HG03045 (cell line): ENCODE measurements around the gene FSD1L.
"Not testable (repeated sequence)": the region's sequence is repeated elsewhere in the genome, so short reads cannot be mapped to it uniquely, and the experiment has no call there.

ENCODE experiments used
- ATAC-seq: cut with Tn5 transposase; IDR thresholded peaks from one replicate; pipeline ENCODE4 v1.9.1; 2021; ENCODE audit warnings: mild to moderate bottlenecking, moderate library complexity; ENCODE audit not compliant: unreplicated experiment

FSD1L gene

DNA sequence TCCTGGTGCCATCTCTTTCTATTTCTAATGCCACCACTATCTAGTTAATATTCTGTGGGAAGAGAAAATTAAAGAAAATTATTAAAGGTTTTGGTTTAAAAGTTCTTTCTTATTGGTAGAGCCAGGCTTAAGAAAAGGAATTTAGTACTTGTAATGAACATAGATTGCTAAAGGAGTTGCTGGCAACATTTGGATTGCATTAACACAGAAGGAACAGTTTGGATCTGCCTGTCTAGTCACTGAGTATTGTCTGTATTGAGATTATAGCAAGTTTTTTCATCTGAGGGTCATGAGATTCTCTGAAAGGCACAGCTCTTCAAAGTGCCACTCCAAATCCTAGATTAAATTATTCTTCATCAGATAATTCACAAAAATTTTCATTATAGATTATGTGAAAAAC, 32.0 kb downstream of the FSD1L start:
- ATAC-seq, result no peak

DNA sequence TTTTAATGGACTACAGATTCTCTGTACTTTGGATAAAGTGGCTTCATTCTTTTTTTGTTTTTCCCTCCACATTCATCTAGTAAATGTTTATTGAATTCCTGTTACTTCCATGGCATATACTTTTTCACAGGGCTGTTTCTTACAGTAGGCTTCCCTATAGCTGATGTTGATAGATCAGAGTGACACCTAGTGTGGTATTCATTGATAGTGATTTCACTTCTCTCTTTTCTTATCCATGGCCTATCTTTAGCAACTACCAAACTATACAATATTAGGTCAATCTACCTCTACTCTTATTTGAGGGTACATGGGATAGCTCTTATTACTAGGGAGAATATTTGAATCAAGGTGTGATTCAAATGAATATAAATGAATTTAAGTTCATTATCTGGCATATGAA, 35.8 kb downstream of the FSD1L start:
- no peak for ATAC-seq

DNA sequence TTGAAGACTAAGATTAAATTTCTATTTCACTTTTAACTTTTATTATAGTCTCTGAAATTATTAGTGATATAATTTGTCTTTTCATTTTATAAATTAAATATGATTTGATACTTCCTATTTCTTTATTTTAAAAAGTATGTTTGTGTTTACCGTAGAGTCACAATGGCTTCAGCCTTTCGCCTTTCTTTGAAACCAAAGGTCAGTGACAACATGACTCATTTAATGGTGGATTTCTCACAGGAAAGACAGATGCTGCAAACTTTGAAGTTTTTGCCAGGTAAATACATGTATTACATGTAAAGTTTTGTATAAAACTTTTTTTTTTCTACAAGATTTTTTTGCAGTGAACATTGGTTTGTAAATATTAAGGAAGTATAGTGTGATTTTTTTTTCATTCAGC, 36.4 kb downstream of the FSD1L start:
- ATAC-seq, result no peak

DNA sequence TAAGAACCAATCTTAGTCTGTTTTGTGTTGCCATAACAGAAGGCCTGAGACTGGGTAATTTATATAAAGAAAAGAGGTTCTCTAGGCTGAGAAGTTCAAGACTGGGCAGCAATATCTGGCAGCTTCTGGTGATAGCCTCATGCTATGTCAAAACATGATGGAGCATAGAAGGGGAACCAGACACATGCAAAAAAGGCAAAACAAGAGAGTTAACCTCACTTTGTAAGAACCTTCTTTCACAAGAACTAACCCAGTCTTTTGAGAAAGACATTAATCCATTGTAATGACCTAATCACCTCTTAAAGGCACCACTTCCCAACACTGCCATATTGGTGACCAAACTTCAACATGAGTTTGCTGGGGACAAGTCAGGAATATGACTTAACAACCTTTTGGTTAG, 37.3 kb downstream of the FSD1L start:
- ATAC-seq, result no peak

DNA sequence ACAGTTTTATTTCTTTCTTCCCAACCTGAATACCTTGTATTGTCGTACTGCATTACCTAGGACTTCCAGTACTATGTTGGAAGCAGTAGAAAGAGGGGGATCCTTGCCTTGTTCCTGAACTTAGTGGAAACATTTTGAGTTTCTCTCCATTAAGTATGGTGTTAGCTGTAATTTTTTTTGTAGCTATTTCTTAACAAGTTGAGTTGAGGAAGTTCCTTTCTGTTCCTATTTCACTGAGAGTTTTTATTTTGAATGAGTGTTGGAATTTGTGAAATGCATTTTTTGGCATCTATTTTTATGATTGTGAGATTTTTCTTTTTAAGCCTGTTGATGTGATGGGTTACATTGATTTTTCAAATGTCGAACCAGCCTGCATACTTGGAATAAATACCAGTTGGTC, 49.0 kb downstream of the FSD1L start:
- no peak for ATAC-seq

DNA sequence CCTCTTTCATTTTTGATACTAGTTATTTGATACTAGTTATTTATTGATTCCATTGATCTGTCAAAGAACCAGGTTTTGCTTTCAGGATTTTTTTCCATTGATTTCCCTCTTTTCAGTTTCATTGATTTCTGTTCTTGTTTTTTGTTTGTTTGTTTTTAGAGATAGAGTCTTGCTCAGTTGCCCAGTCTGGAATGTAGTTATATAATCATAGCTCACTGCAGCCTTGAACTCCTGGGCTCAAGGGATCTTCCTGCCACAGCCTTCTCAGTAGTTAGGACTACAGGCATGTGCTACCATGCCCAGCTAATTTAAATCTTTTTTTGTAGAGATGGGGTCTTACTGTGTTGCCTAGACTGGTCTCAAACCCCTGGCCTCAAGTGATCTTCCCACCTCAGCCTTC, 49.9 kb downstream of the FSD1L start:
- ATAC-seq, result no peak

DNA sequence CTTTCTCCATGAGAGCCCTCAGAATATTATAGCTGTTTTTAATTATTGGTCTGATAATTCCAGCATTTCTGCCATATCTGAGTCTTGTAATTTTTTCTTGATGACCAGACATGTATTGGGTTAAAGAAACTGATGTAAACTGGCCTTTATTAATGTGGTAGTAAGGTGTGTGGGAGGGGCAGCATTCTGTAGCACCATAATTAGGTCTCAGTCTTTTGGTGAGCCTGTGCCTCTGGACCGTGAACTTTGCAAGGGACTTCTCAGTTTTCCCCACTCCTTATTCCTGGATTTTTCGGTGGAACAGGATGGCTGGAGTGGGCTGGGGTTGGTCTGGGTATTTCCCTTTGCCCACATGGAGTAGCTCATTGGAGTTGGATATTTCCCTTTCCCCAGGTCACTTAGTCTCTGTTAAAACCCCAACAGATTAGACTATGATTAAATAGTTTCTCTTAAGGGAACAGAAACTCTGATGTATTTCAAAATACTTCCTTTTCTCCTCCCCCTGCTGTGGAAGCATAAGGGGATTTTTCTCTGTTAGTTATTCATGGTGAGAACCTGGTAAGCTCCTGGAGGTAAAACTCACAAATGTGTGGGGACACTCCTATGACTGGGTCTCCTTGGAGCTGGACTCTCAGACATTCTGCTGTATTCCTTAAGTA, 52.4 kb downstream of the FSD1L start:
- ATAC-seq, result peak; percentile 86

DNA sequence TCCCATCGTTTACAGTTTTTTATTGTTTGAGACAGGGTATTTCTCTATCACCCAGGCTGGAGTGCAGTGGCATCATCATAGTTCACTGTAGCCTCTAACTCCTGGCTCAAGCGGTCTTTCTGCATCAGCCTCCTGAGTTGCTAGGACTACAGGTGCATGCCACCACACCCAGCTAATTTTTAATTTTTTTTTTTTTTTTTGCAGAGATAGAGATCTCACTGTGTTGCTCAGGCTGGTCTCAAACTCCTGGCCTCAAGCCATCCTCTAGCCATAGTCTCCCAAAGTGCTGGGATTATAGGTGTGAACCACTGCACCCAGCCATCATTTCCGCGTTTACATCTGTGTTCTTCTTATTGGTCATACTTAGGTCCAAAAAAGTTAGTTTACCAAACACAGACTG, 53.6 kb downstream of the FSD1L start:
- ATAC-seq, result no peak

DNA sequence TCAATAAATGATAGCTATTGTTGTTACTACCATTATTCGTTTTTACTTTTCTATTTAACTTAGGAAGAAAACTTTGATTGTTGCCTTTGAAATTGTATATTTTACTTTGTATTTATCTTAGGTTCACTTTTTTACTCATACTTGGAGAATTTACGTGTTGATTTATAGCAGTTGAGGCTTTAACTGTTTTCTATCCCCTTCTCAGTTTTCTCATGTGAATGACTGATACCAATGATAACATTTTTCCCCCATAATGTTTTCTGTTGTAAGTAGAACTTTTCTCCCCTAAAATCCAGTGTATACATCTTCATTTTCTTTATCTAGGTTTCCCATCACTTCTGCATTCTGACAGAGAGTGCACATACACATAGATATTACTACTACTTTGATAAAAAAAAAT, 54.4 kb downstream of the FSD1L start:
- ATAC-seq, result no peak

DNA sequence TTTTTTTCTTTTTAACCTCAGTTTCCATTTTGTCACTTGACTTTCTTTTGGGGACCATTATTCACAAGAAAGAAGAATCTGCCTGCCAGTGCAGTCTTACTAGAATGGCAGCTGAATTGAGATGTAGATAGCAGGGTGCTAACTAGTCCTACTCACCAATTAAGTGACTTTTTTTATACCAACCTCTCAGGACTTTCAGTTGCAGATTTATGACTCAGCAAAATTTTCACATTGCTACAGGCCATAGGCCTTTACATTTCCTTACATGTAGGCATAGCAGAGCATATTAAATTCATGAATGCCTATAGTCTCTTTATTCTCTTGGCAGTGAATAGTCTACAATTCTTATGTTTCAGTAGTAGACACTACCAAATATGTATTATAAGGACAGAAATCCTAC, 56.0 kb downstream of the FSD1L start:
- ATAC-seq, result no peak

DNA sequence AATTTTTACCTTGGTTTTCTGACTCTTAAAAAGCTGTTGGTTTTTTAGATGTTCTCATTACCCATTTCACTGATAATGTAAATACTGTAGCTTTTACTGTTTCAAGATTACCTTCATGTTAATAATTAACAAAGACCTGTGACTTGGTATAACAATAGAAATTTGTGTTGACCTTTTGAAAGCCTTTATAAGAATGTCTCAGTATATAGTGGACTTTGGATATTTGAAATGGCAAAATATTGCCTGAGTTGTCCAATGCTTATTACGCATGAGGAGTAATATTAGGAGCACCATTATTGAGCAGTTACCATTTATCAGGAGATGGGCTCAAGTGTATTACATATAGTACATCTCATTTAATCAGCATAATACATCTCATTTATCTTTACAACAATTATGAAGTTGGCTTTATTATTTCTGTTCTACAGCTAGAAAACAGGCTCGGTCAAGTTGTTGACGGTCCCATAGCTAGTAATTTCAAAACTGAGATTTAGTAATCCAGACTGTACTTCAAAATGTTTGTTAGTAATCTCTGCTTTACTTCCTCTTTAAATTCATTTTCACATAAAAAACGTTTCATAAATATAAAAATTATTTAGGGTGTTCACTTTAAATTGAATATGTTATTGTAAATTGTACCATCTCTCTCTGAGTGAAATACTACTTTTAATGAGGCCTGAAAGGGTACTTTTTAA, 59.4 kb downstream of the FSD1L start:
- ATAC-seq, result no peak

DNA sequence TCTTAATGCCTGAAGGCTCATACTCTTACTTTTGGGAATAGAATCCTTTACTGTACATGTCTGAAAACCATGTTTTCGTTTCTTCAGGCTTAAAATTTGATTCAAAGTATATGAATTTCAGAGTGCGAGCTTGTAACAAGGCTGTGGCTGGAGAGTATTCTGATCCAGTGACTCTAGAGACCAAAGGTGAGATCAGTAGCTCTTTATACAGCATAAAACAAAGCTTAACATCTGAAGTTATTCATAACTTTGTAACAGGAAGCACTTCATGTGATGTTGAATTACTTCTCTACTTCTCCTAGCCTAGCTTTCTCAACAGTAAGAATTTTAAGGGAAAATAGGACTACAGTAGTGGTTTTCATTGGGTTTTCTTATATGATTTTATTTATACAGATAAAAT, 60.7 kb downstream of the FSD1L start:
- ATAC-seq, result no peak

DNA sequence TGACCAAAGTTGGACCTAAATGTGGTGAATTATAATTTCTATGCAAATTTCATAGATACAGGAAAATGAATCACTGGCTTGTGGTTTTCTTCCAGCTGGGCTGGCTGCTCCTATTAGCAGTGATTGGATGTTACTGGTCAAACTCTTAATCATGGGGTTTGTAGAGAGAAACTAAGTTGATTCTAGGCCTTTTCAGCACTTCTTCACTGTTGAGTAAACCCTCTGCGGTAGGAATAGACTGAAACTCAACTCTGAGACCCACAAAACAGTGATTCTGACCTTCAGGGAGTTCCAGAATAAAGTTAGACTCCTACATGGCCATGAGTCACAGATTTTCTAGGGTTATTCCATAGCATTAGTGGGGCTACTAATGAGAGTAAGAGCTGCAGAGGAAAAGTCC, 62.2 kb downstream of the FSD1L start:
- ATAC-seq, result peak; percentile 88

DNA sequence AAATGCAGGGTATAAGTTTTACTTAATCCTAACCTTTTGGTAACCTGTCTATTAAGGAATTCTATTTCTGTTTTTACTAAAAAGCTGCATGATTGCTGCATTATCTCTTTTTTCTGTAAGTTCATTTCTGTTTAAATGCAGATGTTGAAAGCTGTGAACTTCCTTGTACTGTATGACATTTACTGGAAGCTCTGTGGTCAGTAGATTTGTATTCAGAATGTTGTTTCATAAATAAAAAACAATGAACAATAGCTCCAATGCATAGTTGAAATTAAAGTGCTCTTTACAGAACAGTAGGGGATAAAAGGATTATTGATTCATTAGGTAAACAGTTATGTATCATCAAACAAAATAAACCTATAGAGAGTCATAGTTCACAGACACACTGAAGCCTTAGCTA, 63.6 kb downstream of the FSD1L start:
- ATAC-seq, result no peak

DNA sequence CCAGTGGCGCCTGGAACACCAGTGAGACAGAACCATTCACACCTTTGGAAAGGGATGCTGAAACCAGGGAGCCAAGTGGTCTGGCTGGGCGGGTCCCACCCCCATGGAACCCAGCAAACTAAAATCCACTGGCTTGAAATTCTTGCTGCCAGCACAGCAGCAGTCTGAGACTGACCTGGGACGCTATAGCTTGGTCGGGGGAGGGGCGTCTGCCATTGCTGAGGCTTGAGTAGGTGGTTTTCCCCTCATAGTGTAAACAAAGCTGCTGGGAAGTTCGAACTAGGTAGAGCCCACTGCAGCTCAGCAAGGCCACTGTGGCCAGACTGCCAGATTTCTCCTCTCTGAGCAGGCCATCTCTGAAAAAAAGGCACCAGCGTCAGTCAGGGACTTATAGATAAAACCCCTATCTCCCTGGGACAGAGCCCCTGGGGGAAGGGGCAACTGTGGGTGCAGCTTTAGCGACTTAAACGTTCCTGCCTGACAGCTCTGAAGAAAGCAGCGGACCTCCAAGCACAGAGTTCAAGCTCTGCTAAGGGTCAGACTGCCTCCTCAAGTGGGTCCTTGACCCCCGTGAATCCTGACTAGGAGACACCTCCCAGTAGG, 68.1 kb downstream of the FSD1L start:
- ATAC-seq, result no peak

DNA sequence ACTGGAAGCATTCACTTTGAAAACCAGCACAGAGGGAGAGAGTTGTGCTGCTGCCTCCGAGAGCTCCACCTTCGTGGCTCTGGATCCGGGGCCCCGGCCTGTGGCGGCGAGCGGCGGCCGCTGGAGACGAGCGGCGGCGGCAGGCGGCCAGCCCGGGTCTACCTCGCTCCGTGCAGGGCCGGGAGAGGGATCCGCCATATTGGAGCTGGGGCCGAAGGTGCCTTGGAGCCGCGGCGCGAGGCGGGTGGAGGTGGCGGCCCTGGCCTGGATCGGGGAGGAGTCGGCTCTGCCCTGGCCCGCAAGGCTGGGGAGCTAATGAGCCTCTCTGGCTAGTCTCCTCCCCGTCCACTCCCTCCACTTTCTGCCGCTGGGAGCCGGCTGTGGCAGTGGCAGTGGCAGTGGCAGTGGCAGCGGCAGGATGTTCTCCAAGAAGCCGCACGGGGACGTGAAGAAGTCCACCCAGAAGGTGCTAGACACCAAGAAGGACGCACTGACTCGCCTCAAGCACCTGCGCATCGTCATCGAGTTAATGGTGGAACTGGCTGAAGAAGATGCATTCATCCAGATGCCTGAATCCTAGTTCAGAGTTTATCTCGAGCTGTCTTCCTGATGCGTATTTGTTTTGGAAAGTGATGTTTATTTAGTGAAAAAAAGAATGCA, 72.0 kb downstream of the FSD1L start:
- not testable (repeated sequence) for ATAC-seq

DNA sequence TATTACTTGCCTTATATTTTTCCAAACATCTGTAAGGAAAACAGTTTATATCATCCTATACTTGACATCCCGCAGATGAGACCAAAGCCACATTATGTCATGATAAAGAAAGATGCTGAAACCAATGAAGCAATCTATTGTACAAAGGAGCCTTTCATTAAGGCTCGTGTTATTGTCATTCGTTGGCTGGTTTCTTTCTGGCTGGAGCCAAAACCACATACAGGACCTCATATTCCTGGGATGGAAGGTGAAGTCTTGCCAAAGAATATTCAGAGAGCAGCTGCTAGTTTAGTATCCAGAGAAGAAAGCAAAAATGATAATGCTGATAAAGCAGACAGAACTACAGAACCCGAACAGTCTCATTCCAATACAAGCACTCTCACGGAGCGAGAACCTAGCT, 73.2 kb downstream of the FSD1L start:
- ATAC-seq, result not testable (repeated sequence)

DNA sequence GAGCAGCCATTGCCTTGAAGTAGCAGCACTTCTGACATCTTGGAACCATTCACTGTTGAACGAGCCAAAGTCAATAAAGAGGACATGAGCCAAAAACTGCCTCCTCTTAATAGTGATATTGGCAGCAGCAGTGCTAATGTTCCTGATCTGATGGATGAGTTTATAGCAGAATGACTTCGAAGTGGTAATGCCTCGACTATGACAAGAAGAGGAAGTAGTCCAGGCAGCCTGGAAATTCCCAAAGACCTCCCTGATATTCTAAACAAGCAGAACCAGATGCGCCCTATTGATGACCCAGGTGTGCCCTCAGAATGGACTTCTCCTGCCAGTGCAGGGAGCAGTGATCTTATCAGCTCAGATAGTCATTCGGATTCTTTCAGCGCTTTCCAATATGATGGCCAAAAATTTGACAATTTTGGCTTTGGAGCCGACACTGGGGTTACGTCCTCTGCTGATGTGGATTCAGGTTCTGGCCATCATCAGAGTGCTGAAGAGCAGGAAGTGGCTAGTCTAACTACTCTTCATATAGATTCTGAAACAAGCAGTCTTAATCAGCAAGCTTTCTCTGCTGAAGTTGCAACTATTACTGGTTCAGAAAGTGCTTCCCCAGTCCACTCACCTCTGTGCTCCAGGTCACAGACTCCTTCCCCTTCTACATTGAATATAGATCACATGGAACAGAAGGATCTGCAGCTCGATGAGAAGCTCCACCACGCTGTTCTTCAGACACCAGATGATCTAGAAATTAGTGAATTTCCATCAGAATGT, 75.0 kb downstream of the FSD1L start:
- peak; percentile 74 for ATAC-seq

DNA sequence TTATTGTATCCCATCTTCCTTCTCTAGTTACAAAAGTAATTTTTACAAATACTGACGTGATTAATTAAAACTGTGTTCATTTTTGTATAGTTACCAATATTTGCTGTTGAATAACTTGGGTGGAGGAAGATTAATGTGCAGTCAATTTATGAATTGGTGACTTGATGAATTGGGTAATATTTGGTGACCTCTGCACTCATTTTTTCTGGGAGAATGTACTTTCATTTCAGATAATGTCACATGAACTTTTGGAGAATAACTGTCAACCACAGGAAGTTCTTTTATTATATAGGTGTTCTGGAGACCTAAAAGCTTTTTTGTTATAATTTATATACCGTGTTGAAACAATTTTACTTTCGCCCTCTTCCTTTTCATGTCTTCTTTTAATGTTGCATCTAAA, 83.7 kb downstream of the FSD1L start:
- no peak for ATAC-seq

DNA sequence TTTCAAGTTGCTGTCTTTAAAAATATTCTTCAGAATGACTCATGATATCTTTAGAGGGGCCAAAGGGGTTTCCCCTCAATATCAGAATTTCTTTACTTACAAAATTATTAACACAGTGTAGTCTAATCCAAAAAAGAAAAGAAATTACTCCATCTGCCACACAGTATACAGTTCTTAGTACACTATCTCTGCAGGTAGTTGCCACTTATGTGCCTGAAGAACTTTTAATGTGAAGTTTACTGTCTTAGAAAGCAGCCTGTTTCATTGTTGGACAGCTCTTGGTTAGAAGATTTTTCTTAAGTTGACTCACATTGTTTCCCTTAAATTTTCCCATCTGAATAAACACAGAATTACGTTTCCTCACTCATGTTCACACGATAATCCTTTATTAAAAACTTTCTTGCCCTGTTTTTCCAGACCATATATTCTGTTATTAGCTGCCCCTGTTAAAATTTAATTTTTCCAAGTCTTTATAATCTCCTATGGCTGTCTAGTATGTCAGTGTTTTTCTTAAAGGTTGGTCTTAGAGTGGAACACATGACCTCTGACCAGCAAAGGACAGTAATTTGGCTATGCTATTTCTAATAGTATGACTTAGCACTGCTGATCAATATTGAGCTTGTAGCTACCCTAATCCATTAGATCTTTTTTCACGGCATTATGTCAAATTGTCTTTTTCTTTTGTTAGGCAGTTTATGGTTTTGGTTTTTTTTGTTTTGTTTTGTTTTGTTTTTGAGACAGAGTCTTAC, 88.3 kb downstream of the FSD1L start:
- peak; percentile 73 for ATAC-seq

DNA sequence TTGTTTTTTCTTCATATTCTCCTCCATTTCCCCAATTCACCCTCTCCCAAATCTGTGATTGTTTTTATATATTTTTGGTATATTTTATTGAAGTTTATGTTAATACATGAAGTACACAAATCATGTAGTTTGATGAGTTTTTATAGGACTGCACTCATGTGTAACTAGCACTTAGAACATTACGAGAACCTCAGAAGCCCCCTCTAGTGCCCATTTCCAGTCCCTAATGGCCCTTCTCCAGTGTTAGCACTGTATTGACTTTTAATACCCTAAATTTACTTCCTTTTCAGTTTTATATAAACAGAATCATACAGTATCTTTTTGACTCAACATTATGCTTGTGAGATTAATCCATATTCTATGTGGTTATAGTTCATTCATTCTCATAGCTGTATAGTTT, 91.6 kb downstream of the FSD1L start:
- no peak for ATAC-seq
